ENCODE results near the gene KRTAP5-7.
"Not testable (repeated sequence)": the region's sequence is repeated elsewhere in the genome, so short reads cannot be mapped to it uniquely, and the experiment has no call there.

Gene KRTAP5-7

GRCh38 chr11:71537537-71537936, 10.5 kb downstream of the KRTAP5-7 start:
- no peak for DNase-seq

- DNase-seq: not testable (repeated sequence)
Measured at GRCh38 chr11:71537977-71538665, 11.1 kb downstream of the KRTAP5-7 start, which contains the start of gene KRTAP5-8. Gene KRTAP5-8 (plus strand): TSS chr11:71538025. CDS start chr11:71538056, 31 bp downstream.

DNA sequence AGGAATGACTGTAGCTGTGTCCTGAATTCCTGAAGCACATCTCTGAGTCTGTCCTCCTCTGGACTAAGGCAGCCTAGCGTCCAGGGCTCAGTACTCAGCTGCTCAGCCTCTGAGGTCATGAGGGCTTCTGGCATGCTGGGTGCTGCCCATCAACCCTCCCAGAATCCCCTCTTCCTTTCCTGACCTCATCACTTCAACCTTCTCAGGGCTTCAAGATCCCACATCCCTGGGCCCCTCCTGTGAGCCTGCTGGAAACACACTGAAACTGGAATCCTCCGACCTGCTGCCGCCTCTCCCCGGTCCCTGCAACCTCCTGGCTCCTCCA, 11.6 kb downstream of the KRTAP5-7 start:
- DNase-seq: no peak

DNA sequence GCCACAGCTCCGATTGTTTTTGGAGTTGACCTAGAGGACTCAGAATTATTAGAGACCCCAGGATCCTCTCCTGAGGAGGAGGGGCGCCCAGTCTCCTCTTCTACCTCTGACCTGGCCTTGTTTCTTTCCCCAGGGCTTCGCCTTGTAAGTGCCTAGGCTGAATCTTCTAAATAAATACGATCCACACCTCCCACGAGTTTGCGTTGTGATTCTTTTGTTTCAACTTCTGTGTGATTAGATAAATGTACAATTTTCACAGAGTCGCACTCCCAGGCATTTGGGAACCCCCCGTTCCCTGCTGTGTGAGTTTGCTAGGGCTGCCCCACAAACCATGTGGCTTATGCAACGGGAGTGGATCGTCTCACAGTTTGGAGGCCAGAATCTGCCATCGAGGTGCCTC, 11.9 kb downstream of the KRTAP5-7 start:
- DNase-seq: no peak

GRCh38 chr11:71539971-71540370, 12.9 kb downstream of the KRTAP5-7 start:
- not testable (repeated sequence) for DNase-seq

DNA sequence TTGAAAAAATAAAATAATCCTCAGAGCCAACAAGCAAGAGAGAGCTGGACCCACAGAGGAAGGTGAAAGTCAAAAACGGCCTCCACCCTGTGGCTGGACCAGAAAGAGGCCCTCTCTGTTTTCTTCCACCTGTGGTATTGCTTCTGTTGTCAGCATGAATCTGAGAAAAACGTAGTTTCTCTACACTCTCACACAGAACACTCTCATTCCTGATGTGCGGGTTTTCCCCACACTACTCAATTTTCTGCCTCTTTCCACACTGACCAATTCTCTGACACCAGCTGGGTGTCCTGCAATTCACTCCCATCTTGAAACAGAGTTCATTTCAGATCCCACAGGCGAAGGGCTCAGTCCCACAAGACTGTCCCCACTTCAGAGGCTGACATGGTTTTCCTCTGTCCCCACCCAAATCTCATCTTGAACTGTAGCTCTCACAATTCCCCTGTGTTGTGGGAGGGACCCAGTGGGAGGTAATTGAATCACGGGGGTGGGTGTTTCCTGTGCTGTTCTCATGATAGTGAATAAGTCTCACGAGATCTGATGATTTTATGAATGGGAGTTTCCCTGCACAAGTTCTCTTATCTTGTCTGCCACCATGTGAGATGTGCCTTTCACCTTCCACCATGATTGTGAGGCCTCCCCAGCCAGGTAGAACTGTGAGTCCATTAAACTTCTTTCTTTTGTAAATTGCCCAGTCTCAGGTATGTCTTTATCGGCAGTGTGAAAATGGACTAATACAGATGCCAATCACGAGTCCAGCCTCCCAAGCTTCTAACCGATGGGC, 13.6 kb downstream of the KRTAP5-7 start:
- DNase-seq: not testable (repeated sequence)

DNA sequence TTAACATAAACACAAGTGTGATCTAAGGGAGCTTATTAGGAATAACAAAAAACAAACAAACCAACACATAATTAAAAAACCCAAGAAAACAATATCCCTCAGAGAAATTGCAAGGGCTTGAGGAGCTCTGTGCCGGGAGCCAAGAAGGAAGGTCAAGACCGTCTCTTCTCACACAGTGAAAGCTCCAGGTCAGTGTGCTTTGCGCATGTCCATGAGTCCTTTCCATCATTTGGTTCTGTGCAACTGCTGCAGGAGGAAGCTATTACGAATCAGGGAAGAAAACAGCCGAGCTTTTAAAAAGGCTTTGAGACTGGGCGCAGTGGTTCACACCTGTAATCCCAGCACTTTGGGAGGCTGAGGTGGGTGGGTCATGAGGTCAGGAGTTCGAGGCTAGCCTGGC, 15.3 kb downstream of the KRTAP5-7 start:
- DNase-seq: no peak

GRCh38 chr11:71542879-71543777, 16.1 kb downstream of the KRTAP5-7 start:
- DNase-seq: no peak

DNA sequence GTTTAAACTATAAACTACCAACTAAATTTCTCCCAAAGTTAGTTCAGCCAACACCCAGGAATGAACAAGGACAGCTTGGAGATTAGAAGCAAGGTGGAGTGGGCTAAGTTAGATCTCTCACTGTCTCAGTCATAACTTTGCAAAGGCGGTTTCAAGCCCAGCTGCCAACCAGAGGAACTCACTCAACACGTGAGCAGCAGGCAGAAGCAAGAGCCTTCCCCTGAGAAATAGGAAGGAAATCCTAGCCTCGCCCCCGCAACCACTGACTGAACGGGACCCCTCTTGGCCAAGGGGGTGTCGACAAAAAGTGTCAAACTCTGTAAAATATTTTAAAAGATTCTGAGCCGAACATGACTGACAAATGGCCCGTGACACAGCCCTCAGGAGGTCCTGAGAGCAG, 16.8 kb downstream of the KRTAP5-7 start:
- DNase-seq: no peak

- DNase-seq: no peak
Measured at GRCh38 chr11:71544525-71545214, 17.6 kb downstream of the KRTAP5-7 start.

- no peak for DNase-seq
Measured at GRCh38 chr11:71545405-71545966, 18.4 kb downstream of the KRTAP5-7 start.

GRCh38 chr11:71548120-71548519, 21.1 kb downstream of the KRTAP5-7 start, which contains the start of gene KRTAP5-9:
Gene KRTAP5-9 (plus strand): TSS chr11:71548420. CDS start chr11:71548658, 238 bp downstream.
- no peak for DNase-seq

DNA sequence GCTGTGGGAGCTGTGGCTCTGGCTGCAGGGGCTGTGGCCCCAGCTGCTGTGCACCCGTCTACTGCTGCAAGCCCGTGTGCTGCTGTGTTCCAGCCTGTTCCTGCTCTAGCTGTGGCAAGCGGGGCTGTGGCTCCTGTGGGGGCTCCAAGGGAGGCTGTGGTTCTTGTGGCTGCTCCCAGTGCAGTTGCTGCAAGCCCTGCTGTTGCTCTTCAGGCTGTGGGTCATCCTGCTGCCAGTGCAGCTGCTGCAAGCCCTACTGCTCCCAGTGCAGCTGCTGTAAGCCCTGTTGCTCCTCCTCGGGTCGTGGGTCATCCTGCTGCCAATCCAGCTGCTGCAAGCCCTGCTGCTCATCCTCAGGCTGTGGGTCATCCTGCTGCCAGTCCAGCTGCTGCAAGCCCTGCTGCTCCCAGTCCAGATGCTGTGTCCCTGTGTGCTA, 21.7 kb downstream of the KRTAP5-7 start:
- no peak for DNase-seq

- DNase-seq: no peak
Measured at GRCh38 chr11:71551711-71552110, 24.6 kb downstream of the KRTAP5-7 start.

GRCh38 chr11:71554996-71555395, 27.9 kb downstream of the KRTAP5-7 start:
- DNase-seq: no peak

DNA sequence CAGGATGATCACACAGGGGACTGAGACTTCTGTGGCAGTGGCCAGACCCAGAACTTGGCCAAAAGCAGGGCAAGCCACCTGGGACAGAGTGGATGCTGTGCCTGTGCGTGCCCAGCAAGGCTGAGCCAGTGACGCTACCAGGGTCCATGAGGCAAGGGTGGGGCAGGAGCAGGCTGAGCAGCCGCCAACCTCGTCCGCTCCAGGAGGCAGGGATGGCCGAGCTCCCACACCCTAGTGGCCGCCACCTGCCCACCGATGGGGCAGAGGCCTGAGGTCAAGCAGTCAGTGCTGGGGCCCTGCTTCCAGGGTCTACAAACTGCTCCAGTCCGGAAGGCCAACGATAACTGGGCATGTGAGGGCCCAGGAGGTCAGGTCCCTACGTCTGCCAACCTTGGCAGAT, 28.4 kb downstream of the KRTAP5-7 start:
- DNase-seq: no peak

GRCh38 chr11:71556018-71556417, 29.0 kb downstream of the KRTAP5-7 start:
- DNase-seq: no peak

DNA sequence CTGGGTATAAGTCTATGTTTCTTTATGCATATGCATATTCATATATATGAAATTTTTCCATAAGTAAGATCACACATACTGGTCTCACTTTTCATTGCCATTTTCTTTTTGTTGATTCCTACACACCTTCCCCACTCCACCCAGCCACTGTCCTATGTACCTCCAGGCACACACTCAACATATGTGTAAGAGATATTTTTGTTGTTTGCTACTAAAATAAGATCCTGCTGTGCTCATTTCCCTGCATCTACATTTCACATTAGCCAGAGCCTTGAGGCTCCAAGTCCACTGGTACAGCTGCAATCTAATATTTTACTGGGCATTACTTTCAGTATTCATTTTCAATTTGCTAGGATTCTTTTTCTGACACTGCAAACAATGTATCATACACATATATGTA, 30.2 kb downstream of the KRTAP5-7 start:
- no peak for DNase-seq

DNA sequence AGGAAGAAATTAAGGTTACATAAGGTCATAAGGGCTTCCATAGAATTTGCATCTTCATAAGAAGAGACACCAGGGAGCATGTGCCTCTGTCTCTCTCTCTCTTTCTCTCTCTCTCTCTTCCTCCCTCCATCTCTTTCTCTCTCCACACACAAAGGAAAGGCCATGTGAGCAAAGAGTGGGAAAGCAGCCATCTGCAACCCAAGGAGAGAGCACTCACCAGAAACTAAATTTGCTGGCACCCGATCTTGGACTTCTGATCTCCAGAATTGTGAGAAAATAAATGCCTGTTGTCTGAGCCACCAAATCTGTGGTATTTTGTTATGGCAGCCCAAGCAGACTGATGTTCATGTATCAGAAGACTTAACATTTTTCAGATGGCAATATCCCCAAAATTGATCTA, 31.9 kb downstream of the KRTAP5-7 start:
- DNase-seq: no peak

DNA sequence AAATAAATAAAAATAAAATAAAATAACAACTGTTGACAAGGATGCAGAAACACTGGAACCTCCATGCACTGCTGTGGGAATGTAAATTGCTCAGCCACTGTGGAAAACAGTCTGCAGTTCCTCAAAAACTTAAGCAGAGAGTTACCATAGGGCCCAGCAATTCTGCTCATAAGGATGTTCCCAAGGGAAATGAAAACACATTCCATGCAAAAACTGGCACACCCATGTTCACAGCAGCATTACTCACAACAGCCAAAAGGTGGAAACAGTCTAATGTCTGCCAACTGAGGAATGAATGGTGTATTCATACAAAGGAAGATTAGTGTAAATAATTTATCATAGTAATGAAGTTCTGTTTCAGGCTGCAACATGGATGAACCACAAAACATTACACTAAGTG, 35.1 kb downstream of the KRTAP5-7 start:
- DNase-seq: no peak

DNA sequence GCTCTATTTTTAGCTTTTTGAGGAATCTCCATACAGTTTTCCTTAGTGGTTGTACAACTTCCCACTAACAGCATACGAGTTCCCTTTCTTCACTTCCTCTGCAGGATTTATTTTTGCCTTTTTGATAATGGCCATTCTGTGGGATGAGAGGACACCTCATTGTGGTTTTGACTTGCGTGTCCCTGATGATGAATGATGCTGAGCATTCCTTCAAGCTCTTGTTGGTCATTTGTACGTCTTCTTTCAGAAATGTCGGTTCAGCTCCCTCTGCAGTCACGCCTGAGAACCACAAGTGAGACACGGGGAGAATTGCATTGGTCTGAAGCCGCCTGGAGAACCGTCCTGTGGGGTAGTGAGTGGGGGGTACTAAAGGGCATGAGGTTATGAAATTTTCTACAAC, 36.3 kb downstream of the KRTAP5-7 start:
- peak in 1 of 3 experiments; percentile 14 for DNase-seq

- no peak for DNase-seq
Measured at GRCh38 chr11:71564430-71564829, 37.4 kb downstream of the KRTAP5-7 start.
